HG03521 (cell line): ENCODE results near the gene PRRT1B.
"Not testable (repeated sequence)": the region's sequence is repeated elsewhere in the genome, so short reads cannot be mapped to it uniquely, and the experiment has no call there.

ENCODE experiments used
- ATAC-seq: cut with Tn5 transposase; IDR thresholded peaks from one replicate; pipeline ENCODE4 v1.9.1; 2021; ENCODE audit warnings: mild to moderate bottlenecking, moderate library complexity; ENCODE audit not compliant: unreplicated experiment

Gene PRRT1B

DNA sequence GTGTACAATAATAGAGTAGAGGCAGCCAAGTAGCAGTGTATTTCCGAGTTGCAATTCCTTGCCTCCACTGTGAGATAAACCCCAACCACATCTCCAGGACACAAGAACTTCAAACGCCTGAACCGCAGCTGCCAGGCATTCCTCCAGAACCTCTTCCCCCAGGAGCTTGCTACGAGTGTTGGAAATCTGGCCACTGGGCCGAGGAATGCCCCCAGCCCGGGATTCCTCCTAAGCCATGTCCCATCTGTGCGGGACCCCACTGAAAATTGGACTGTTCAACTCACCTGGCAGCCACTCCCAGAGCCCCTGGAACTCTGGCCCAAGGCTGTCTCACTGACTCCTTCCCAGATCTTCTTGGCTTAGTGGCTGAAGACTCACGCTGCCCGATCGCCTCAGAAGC, 3.9 kb downstream of the PRRT1B start:
- not testable (repeated sequence) for ATAC-seq

DNA sequence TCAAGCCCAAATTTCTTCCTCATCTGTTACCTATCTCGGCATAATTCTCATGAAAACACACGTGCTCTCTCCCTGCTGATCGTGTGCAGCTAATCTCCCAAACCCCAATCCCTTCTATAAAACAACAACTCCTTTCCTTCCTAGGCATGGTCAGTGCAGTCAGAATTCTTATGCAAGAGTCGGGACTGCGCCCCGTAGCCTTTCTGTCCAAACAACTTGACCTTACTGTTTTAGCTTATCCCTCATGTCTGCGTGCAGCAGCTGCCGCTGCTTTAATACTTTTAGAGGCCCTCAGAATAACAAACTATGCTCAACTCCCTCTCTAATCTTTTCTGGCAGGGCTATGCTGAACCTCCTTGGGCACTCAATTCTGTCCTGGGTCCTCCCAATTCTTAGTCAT, 5.1 kb downstream of the PRRT1B start:
- ATAC-seq = not testable (repeated sequence)

DNA sequence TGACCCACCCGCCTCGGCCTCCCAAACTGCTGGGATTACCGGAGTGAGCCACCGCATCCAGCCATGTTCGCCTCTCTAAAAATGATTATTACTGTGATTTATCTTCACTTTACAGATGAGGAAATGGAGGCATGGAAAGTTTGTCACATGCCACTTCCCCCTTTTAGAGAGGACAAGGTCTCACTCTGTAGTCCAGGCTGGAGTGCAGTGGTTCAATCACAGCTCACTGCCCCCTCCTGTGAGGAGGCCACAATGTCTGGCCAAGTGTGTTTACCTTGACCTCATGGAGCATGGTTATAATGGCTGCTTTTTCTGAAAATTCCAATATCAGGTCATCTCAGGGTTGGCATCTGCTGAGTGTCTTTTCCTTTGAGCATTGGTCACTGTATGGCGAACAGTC, 6.7 kb downstream of the PRRT1B start:
- no peak for ATAC-seq

DNA sequence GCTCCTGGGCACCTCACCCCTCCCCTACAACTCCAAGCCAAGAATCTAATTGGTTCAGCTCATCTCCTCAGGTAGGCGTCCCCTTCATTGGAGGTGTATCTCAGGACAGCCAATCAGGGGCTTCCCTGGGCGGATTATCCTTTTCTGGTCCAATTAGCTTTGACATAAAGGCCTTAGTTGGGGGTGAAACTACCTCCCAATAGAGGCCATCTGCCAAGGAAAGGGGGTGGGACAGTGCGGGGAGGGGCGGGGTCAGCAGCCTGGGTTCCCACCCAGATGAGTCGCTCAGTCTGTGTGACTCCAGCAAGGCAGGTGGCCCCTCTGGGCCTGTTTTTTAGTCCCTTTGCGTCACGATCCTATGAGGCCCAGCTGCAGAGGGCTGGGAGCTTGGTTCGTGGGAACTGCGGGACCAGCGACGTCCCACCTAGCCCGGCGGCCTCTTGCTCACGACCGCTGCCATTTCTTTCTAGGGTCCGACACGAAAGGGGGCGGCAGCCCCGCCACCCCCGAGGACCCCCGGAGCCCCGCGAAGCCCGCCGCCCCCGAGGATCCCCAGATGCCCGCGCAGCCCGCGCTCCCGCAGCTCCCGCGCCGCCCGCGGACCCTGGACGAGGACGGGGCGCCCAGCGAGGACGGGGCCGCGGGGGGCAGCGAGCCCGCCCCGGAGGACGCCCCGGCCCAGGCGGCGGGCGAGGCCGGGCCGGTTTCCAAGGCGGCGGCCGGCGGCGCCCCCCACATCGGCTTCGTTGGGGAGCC, 8.9 kb downstream of the PRRT1B start:
- no peak for ATAC-seq

DNA sequence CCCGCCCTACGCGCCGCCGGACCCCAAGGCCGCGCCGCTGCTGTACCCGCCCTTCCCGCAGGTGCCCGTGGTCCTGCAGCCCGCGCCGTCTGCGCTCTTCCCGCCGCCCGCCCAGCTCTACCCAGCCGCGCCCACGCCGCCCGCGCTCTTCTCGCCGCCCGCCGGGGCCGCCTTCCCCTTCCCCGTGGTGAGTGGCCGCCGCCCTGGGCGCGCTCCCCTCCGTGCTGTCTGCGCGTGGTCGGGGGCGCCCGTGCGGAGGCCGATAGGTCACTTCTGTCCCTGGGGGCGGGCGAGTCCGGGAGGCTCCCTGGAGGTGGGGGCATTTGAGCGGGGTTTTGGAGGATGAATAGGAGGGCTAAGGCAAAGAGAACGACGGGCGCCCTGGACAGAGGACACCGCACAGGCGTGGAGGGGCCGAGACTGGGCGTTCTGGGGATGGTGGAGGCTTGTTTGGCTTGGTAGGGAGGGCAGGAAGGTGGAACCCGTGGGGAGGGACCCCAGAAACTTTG, 9.6 kb downstream of the PRRT1B start:
- no peak for ATAC-seq

DNA sequence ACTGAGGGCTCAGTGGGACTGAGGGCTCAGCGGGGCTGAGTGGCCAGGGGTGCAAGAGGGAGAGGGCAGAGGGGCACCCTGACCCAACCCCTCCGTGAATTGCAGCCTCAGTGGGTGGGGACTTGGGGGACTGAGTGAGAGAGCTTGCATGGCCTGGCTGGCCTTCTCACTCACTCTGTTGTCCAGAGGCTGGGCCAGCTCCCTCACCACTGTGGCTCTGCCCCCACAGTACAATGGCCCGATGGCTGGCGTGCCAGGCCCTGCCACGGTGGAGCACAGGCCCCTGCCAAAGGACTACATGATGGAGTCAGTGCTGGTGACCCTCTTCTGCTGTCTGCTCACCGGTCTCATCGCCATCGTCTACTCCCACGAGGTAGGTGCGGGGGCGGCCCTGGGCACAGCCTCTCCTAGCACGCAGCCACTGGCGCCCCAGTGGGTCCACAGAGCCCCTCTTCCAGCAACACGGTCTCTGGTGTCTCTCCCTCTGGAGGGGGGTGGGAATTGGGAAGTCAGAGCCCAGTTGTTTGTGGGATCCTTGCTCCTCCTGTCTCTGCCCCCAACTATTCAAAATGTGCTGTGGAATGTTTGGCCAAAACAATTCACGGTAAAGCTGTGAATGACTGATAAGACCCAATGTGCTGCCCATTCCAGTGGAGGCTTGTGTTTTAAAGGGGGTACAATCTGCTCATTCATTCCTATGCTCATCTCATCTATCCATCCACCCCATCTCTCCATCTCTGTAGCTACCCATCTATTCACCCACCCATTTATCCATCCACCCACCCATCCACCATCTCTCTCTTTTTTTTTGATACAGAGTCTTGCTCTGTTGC, 10.7 kb downstream of the PRRT1B start:
- no peak for ATAC-seq

DNA sequence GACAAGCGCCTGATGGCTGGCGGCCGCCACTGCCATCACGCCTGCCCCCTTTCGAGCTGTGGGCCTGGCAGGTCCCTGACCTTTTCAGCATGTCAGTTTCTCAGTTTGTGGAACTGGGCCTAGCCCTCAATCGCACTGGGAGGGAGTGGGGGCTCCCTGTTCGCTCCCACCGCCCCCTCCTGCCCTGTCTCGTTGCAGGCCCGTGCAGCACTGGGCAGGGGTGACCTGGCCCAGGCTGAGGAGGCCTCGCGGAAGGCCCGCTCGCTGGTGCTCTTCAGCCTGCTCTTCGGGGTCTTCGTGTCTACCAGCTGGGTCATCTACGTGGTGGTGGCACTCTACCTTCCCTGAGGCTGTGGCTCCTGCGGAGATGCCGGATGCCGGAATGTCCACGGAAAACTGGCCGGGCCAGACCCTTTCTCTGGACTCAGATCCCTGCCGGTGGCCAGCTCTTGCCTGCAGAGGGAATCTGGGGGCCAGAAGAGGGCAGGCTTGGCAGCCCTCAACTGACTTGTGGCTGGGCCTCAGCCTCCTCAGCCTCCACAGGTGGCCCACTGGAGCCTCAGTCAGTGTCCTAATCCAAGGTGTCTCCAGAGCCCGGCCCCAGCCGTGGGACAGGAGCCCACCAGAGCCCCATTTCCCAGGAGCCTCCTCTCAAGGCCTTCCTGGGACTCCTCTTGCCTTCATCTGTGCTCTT, 12.7 kb downstream of the PRRT1B start:
- no peak for ATAC-seq

DNA sequence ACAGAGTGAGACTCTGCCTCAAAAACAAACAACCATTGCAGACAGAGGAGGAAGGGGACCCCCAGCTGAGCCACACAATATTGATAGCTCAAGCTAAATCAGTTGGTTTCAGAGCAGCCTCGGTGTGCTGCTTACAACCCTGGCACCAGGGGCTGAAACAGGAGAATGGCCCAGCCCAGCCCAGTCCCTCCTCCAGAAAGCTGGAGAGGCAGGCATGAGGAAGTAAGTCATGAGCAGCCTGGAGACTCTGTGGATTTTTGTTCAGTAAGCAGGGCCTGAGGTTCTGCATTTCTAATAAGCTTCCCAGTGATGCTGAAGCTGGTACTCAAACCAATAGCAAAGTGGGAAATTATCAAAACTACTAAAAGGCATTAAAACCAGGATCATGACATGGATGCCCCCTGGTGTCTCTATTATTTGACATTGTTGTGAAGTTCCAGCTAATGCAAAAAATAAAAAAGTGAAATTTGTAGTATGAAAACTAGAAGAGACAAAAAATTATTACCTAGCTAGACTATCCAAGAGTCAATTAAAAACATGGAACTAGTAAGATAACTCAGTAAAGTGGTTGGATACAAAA, 14.2 kb downstream of the PRRT1B start:
- ATAC-seq = no peak

DNA sequence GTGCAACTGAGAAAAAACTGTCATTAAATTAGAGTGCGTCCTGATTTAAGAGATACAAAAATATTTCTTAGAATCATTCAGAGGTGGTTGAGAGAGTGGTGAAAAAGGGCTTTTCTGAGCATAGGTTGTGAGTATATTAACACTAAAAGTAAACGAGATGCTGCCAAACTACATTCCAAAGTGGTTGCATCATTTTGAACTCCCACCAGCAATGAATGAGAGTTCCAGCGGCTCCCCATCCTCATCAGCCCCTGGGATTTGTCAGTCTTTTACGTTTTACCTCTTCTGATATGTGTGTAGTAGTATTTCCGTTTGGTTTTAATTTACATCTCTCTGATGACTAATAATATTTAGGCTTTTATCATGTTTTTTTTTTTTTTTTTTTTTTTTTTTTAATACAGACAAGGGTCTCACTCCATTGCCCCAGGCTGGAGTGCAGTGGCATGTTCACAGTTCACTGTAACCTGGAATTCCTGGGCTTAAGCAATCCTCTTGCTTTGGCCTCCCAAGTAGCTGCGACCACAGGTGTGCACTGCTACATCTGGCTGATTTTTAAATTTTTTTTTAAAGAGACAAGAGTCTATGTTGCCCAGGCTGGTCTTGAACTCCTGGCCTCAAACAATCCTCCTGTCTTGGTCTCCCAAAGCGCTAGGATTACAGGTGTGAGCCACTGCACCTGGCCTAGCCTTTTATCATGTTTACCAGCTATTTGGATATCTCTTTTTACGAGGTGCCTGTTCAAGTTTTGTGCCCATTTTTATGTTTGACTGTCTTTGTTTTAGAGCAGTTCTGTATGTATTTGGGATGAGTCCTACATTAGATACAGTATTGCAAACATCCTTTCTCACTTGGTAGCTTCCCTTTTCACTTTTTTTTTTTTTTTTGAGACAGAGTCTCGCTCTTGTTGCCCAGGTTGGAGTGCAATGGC, 17.0 kb downstream of the PRRT1B start:
- ATAC-seq = no peak

DNA sequence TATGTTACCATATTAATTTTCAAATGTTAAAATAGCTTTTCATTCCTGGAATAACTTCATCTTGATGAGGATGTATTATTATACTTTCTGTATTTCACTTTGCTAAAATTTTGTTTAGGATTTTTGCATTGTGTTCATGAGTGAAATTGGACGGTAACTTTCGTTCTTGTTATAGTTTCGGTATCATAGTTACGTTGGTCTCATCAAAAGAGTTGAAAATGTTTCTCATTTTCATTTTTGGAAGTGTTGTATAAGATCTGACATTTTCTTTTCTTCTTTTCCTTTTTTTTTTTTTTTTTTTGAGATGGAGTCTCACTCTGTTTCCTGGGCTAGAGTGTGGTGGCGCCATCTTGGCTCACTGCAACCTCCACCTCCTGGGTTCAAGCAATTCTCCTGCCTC, 20.0 kb downstream of the PRRT1B start:
- no peak for ATAC-seq

DNA sequence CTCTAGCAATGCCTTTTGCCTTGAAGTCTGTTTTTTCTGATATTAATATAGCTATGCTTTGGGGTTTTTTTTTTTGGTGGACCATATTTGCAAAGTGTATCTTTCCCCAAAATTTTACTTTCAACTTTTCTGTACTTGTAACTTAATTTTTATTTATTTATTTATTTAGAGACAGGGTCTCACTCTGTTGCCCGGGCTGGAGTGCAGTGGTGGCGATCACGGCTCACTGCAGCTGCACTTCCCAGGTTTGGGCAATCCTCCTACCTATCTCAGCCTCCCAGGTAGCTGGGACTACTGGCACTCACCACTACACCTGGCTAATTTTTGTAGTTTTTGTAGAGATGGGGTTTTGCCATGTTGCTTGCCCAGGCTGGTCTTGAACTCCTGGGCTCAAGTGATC, 20.8 kb downstream of the PRRT1B start:
- ATAC-seq = no peak

DNA sequence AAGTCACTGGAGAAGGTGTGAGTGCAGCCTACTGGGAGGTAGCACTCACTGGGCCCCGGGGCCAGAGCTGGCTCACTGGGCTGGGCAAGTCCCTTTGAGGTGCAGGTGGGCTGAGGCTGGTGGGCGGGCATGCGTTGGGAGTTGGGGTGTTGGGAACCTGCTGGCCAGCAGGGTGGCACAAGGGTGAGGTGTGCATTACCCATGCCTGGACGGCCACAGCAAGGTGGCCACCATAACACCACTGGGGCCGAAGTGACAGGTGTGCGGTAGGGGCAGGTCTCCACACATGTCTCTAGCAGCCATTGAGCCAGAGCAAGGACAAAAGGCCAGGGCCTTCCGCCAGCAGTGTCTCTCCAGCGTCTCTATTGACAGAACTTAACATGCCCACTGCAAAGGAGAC, 22.6 kb downstream of the PRRT1B start:
- no peak for ATAC-seq

DNA sequence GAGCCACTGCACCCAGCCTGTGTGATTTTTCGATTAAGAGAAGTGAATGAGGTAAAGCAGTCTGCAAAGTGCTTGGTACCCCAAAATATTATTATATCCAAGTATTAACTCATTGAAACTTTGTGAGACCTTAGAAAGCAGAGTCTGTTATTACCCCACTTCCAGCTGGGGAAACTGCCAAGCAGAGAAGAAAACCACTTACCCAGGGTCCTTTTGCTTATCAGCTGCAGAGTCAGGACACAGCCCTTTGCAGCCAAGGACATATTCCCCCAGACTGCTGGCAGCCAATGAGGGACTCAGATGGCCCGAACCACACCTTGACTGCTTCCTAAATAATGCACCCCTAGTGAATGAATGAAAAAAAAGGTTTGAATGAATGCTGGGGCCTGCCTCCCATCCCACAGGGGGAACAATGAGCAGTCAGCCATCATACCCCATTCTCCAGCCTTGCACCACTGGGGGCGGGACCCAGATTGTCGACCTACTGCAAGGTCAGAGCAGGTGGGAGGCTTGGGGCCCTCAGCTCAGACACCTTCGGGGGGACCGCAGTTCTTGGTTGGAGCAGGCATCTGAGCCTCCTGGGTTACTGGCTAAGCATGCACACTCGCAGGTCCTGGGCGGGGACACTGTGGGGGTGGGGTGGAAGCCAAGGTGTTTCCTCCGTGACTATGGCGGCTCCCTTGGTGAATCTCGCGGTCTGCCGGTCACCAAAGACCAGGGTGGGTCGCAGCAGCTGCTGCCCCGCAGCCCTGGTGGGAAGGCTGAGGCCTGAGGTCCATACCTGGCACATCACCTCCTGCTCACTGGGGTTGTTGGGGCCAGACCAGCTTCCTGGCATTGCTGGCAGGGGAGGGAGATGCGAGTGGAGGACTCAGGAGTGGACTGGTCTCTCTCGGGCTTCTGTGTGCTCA, 29.7 kb downstream of the PRRT1B start:
- ATAC-seq = no peak

DNA sequence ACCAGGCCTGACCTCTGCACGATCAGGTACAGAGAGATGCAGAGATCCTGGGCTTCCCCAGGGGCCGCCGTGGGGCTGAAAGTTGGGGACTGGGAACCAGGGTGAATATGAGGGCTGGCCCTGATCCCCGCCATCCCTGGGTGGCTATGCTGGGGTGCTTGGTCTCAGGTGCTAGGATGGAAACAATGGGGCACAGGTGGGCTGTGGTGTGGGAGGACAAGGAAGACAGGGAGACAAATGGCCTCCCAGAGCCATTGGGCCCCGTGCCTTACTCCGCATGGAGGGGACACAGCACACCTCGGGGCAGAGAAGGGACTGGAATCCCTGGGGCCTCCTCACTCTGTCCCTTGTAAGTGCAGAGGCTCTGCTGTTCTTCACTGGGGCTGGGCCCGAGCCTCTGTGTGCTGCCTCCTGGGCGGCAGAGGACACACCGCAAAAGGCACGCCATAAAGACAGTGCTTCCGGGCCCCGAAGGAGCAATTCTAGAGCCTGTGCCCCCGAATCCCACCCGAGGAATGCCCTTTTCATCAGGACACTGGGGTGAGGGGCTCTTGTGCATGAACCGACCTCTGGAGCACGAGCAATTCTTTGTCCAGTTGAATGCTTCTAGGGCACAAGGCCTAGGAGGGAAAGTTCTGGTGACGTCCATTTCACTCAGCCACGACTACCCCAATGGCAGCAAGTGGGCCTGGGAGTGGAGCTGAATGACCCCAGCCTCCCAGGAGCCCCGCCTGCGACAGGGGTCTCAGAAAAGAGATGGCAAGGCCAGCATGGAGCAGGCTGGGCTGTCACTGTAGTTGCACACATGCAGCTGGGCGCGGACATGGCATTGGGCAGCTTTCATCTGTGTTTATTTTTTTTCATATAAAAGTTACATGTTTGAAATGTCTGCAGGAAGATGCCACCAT, 30.9 kb downstream of the PRRT1B start:
- no peak for ATAC-seq

DNA sequence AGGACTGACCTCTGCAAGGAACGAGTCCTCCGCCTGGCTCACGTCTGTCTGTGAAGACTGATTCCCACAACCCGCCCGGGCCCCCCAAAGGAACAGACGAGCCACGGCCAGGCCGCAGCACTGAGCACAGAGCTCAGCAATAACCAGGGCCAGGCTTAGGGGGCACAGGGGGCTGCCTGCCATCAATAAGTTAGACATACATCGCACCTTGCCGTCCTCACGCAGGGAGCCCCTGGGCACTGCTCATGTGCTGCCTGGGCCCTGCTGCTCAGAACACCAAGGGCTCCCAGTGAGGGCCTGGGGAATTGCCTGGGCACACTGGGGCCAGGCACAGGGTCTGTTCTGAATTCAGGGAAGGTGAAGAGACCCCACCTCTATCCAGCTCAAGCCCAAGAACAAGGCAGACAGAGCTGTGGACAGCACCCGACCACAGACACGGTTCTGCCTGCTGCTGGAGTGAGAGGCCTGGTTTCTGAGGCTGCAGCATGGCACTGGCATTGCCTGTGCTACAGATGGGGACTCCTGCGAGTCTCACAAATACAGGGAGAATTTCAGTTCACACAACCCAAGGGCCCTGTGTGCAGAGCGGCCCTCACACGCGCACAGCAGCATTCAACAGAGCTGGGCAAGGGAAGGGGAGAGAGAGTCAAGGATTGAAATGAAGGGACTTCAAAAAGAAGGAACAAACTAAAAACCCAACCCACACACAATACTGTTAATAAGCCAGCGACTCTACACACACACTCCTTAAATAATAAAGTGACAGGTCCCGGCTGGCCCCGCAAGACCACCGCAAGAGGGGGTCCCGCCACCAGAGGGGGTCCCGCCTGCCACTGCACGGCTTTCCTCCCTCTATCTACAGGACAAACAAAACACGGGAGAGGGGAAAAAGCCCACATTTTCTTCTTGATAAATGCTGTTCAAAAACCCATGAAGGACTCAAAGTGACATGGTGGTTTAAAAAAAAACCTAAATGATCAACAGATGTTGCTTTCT, 32.0 kb downstream of the PRRT1B start:
- no peak for ATAC-seq

DNA sequence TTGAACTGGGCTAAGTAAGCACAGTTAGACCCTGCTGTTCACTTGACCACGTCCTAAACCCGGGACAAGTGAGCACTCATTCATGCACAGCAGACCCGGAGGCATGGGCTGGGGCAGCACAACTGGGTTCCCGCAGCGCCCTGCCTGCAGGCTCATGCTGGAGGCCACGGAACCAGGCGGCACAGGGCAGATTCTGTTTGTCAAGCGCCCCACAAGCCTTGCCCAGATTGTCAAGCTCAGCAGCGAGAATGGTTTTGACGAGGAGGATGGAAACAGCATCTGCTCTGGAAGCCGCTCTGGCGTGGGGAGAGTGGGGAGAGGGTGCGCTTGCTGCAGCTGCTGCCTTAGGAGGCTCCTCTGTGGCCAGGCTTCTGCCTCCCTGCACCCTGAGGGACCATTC, 32.7 kb downstream of the PRRT1B start:
- no peak for ATAC-seq
